Putamen (tissue), 1 donor: ENCODE data around the gene IRF5.

ENCODE experiments used
- DNase-seq: peaks from one replicate; pipeline ENCODE4 v3.0.0-alpha.2; 2016; ENCODE audit warnings: low spot score

Gene IRF5

GRCh38 chr7:128937647-128938543, at the start of gene IRF5:
Gene IRF5 (plus strand): TSS chr7:128937927. CDS start chr7:128942082, 4,155 bp downstream.
- no peak for DNase-seq

GRCh38 chr7:128888039-128888755, 49.5 kb upstream of the IRF5 start:
- DNase-seq, result no peak

- DNase-seq, result no peak
These were observed 49.0 kb upstream of the IRF5 start for GRCh38 chr7:128888756-128889095.

- no peak for DNase-seq
These were observed 48.6 kb upstream of the IRF5 start for GRCh38 chr7:128889121-128889520.

GRCh38 chr7:128890306-128891109, 47.2 kb upstream of the IRF5 start:
- no peak for DNase-seq

GRCh38 chr7:128891110-128891941, 46.4 kb upstream of the IRF5 start:
- DNase-seq, result no peak

- no peak for DNase-seq
These were observed 45.8 kb upstream of the IRF5 start for GRCh38 chr7:128891942-128892269.

GRCh38 chr7:128892521-128893250, 45.0 kb upstream of the IRF5 start:
- DNase-seq, result no peak

- no peak for DNase-seq
These were observed 44.3 kb upstream of the IRF5 start for GRCh38 chr7:128893251-128894100.

- DNase-seq, result no peak
These were observed 43.7 kb upstream of the IRF5 start for GRCh38 chr7:128894101-128894440.

- DNase-seq, result no peak
These were observed 42.4 kb upstream of the IRF5 start for GRCh38 chr7:128895320-128895719.

GRCh38 chr7:128899392-128899791, 38.3 kb upstream of the IRF5 start:
- no peak for DNase-seq

- DNase-seq, result no peak
These were observed 37.5 kb upstream of the IRF5 start for GRCh38 chr7:128900237-128900636.

- DNase-seq, result no peak
These were observed 34.8 kb upstream of the IRF5 start for GRCh38 chr7:128902761-128903585.

- no peak for DNase-seq
These were observed 33.9 kb upstream of the IRF5 start for GRCh38 chr7:128903621-128904361.

GRCh38 chr7:128904381-128905197, 33.1 kb upstream of the IRF5 start:
- DNase-seq, result no peak

GRCh38 chr7:128906001-128906765, 31.5 kb upstream of the IRF5 start:
- no peak for DNase-seq
